AG04449 (cell line): Measurements from ENCODE around the gene INF2.

ENCODE experiments used
- CTCF ChIA-PET: fragments of 350-600 bp; formaldehyde crosslinking; extraction: SDS; loops from one replicate; lab custom pipeline; 2021; ENCODE audit warnings: antibody characterized with exemption; lab: Yijun Ruan, JAX
- POLR2A ChIA-PET: fragments of 400-600, 350-600 bp; formaldehyde crosslinking; extraction: SDS; loops from one replicate; lab custom pipeline; 2020; ENCODE audit warnings: antibody characterized with exemption, inconsistent platforms; lab: Yijun Ruan, JAX
- DNase-seq: peaks from one replicate; pipeline ENCODE4 v3.0.0-alpha.2; 2010; ENCODE audit warnings: low read depth, low spot score
- H3K4me3 ChIP-seq: 2 replicates; pipeline ENCODE4 v1.5.1; 2011; ENCODE audit warnings: low read depth, mild to moderate bottlenecking, control low read depth, low read length
- CTCF ChIP-seq: IDR thresholded peaks from one replicate; pipeline ENCODE4 v1.5.1; 2011; ENCODE audit warnings: mild to moderate bottlenecking, moderate library complexity, low read length, control low read depth, inconsistent platforms; ENCODE audit not compliant: insufficient read depth; ENCODE audit errors: missing control alignments

INF2 gene

GRCh38 chr14:104680806-104681688 is 8.4 kb upstream of the INF2 start:
- no peak for DNase-seq
- ChIA-PET CTCF (interaction anchor here (1.0 to 3.9 kb wide), 6 partner anchors 9 to 40 kb away, joined by 3 to 13 read pairs (median 5); partner anchors contain the start of gene INF2), POLR2A (interaction anchor here (2.9 kb wide), 1 partner anchor 17 kb away, joined by 16 read pairs; no protein-coding TSS in a partner anchor)
- H3K4me3 ChIP-seq = peak overlapping the region; percentile 43
- TF ChIP-seq CTCF = peak; percentile 6

- no peak for DNase-seq
- peak overlapping the region; percentile 43 for H3K4me3 ChIP-seq
- ChIA-PET POLR2A (interaction anchor here (2.9 kb wide), 1 partner anchor 16 kb away, joined by 16 read pairs; no protein-coding TSS in a partner anchor), CTCF (interaction anchor here (1.3 to 3.9 kb wide), 3 partner anchors 8 to 28 kb away, joined by 6 to 13 read pairs (median 13); partner anchors contain the start of gene INF2)
- TF ChIP-seq CTCF = no peak
These were observed 7.7 kb upstream of the INF2 start for GRCh38 chr14:104681689-104682074.

- POLR2A ChIA-PET = interaction anchor here (2.9 kb wide), 1 partner anchor 16 kb away, joined by 16 read pairs; no protein-coding TSS in a partner anchor
- DNase-seq = no peak
- H3K4me3 ChIP-seq = peak overlapping the region; percentile 43
- CTCF ChIA-PET = interaction anchor here (2.8 to 3.9 kb wide), 2 partner anchors 15 to 27 kb away, joined by 13 read pairs; no protein-coding TSS in a partner anchor
- no peak for TF ChIP-seq CTCF
These were observed 7.3 kb upstream of the INF2 start for GRCh38 chr14:104682107-104682593.

DNA sequence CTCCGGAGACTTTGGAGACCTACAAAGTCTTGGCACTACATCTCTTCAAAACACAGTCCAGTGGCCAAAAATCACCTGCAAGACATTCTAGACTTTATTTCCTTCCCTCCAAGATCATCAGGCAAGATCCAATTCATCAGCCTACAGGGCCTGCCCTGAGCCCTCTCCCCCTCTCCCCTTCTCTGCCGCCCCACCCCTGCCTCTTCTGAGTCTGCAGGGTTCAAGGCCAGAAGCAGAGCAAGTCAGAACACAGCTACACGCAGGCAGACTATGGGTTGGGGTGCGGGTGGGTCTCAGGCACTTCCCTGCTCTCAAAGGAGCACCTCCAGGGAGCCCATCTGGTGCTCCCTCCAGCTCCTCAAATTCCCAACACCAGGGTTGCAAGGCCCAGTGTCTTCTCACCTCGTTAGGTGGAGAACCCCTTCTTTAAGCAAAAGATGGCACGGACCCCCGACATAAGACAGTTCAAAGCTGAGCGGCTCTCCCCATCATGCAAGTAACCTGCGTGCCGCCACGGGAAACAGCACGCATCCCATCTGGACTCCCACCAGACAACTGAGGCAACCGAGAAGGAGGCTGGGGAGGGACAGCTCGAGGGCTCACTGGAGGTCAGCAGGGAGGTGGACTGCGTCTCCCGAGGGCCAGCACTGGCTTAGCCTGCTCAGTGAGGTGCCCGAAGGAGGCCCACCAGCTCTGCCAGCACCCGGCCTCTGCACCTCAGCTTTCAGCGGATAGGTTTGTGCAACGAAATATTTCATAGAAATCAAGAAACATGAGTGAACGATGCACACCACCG is 5.6 kb upstream of the INF2 start:
- no peak overlapping the region for H3K4me3 ChIP-seq
- ChIA-PET POLR2A (no interaction called here), CTCF (no interaction called here)
- DNase-seq = no peak
- TF ChIP-seq CTCF = no peak

DNA sequence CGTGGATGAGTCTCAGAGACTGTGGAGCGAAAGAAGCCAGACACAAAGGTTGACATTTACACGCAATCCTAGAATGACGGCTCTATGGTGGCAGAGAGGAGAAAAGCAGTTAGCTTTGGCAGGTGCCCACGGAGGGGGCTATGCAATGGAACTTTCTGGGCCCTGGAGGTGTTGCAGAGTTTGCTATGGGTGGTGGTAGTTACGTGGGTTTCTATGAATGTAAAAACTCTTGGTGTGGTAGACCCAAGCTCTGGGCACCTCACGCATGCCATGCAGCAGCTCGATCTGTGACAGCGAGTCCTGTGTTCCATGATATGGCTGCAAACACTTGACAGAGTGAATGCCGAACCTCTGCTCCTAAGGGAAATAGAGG is 5.0 kb upstream of the INF2 start:
- no peak for DNase-seq
- ChIA-PET CTCF (no interaction called here), POLR2A (no interaction called here)
- TF ChIP-seq CTCF = no peak
- H3K4me3 ChIP-seq = no peak overlapping the region
